ENCODE data around the gene OR56A1. TPM values are rescaled to one million over a fixed set of nuclear protein-coding genes. Genes with fewer than 3 reads are reported as not detected.
A peak's percentile ranks its signal among the peaks of the same experiment; 100 is the strongest.

Gene OR56A1
- total and polyA plus RNA-seq, 8 donors = not detected

DNA sequence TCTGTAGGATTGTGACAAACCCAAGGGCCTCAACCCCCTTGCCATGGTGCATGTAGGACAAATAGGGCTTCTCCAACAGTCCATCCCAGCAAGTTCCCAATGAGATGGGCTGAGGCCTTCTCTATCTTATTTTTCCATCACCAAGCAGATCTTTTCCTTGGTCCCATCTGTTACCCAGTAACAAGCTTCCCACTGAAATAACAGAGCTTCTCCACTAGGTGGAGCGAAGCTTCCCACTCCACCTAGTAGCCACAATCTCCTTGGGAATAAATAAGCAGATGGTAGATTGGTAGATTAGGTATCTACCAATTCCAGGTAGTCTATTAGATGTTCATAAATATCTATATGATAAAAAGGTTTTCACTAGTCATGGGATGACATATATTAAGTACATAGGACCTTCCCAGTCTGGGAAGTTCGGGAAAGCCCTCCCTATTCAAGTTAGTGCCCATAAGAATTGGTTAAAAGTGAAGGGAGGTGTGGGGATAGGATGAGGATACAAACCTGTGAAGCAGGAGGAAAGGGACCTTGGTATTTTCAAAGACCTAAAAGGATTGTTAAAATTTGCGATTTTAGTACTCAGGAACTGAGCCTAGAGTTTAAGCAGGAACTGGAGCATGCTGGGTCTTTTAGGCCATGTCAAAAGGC lies 37.8 kb downstream of the OR56A1 start:
- FAIRE-seq = no peak
- Histone ChIP-seq H3K27ac (no peak overlapping the region), H3K9me3 (no peaks in the 10 kb centered on the region), H3K27me3 (no peaks in the 10 kb centered on the region), H3K4me1 (no peaks in the 10 kb centered on the region), H3K36me3 (no peaks in the 10 kb centered on the region), H3K4me3 (no peak overlapping the region)
- TF ChIP-seq, protein P1, sequence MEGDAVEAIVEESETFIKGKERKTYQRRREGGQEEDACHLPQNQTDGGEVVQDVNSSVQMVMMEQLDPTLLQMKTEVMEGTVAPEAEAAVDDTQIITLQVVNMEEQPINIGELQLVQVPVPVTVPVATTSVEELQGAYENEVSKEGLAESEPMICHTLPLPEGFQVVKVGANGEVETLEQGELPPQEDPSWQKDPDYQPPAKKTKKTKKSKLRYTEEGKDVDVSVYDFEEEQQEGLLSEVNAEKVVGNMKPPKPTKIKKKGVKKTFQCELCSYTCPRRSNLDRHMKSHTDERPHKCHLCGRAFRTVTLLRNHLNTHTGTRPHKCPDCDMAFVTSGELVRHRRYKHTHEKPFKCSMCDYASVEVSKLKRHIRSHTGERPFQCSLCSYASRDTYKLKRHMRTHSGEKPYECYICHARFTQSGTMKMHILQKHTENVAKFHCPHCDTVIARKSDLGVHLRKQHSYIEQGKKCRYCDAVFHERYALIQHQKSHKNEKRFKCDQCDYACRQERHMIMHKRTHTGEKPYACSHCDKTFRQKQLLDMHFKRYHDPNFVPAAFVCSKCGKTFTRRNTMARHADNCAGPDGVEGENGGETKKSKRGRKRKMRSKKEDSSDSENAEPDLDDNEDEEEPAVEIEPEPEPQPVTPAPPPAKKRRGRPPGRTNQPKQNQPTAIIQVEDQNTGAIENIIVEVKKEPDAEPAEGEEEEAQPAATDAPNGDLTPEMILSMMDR (IDR thresholded peaks at IDR 0.05) = peak; percentile 32 to 54 (median 42)
- ATAC-seq = peak; percentile 40 to 69 (median 66)
- DNase-seq = no peak
- WGBS, 2 donors = 54 to 62% methylated on average over 3 of the region's 3 CpGs
- intact Hi-C loops (cut with DNase I) = loop anchor here in 1 of 3 donors (10.0 kb wide), 1 partner anchor 362 kb away; no protein-coding TSS in a partner anchor

DNA sequence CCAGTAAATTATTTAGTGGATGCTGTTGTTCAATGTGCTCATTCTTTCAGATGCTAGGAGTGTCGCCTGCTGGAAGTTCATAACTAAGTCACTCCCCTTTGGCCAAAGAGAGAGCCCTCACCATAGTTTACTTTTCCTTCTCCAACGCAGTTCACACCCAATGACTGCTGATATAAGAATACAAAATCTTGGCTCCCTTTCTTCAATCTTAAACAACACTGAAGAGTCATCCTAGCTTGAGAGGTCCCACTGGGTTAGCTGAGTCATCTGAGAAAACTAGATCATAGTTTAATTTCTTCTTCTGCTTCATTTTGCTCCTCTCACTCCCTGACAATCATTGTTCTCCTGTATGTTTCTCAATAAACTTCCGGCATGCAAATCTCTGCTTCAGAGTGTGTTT lies 38.4 kb downstream of the OR56A1 start:
- no peaks in the 10 kb centered on the region for H3K4me1 ChIP-seq
- H3K9me3 ChIP-seq = no peaks in the 10 kb centered on the region
- no peak for FAIRE-seq
- intact Hi-C loops (cut with DNase I) = loop anchor here in 1 of 3 donors (10.0 kb wide), 1 partner anchor 363 kb away; no protein-coding TSS in a partner anchor
- TF ChIP-seq, protein P1 (IDR thresholded peaks at IDR 0.05) = no peak
- H3K27me3 ChIP-seq = no peaks in the 10 kb centered on the region
- no peak overlapping the region for H3K4me3 ChIP-seq
- no peak overlapping the region for H3K27ac ChIP-seq
- no peaks in the 10 kb centered on the region for H3K36me3 ChIP-seq
- no peak for ATAC-seq
- WGBS, 2 donors = 56 to 69% methylated on average over 3 of the region's 3 CpGs
- DNase-seq = no peak

DNA sequence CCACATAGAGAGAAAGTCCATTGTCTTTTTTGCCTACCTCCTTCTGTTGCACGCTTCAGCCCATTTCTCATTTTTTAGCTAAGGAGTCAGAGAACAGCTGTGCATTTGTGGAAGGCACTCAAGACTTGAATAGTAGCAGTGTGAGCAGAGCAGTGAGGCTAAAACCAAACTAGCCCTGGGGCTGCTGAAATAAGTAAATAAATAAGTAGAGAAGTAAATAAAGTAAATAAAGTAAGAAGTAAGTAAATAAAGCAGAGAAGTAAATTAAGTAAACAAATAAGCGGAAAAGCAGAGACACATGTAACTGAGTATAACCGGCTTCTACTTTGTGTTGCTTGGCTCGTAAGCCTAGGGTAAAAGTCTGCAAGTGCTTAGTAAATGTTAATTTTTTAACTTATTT lies 41.4 kb downstream of the OR56A1 start:
- Histone ChIP-seq H3K27ac (no peak overlapping the region), H3K4me3 (no peak overlapping the region), H3K9me3 (no peaks in the 10 kb centered on the region), H3K36me3 (no peaks in the 10 kb centered on the region), H3K4me1 (no peaks in the 10 kb centered on the region), H3K27me3 (no peaks in the 10 kb centered on the region)
- TF ChIP-seq, protein P1 (IDR thresholded peaks at IDR 0.05) = no peak
- ATAC-seq (no peak), DNase-seq (no peak), FAIRE-seq (no peak)
- 55 to 56% methylated on average over 4 of the region's 4 CpGs for WGBS, 2 donors
- intact Hi-C loops (cut with DNase I) = no loop called here

DNA sequence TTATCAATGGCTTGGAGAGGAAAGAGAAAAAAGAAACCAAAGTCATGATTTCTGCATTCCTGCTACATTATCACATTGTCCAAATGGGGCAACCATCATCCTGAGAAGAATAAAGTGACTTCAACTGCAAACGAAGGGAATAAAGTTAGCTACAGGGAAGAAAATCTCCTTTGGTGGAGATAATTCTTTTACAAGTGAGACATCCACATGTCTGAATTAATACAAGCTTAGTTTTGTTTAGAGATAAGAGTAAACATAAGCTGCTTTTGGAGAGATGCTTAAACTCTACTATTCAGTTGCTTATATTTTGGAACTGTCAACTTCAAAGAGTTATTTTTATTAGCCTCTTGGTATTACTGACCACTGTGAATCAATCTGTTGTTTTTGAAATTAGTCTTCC lies 43.7 kb downstream of the OR56A1 start, which contains the start of gene OR52L1:
TSS of gene OR52L1 (minus strand) at position 101 of the 400 bp plus-strand sequence. CDS start at position 46, 55 bp downstream.
- ATAC-seq (no peak), DNase-seq (no peak), FAIRE-seq (no peak)
- intact Hi-C loops (cut with DNase I) = no loop called here
- no peaks in the 10 kb centered on the region for H3K4me1 ChIP-seq
- H3K4me3 ChIP-seq = no peak within 1 kb of the TSS
- no peaks in the 10 kb centered on the region for H3K9me3 ChIP-seq
- 27 to 28% methylated on average over 1 of the region's 1 CpG for WGBS, 2 donors
- TF ChIP-seq, protein P1 (IDR thresholded peaks at IDR 0.05) = no peak
- H3K27ac ChIP-seq = no peak within 1 kb of the TSS
- no peaks in the 10 kb centered on the region for H3K27me3 ChIP-seq
- H3K36me3 ChIP-seq = no peaks in the 10 kb centered on the region

DNA sequence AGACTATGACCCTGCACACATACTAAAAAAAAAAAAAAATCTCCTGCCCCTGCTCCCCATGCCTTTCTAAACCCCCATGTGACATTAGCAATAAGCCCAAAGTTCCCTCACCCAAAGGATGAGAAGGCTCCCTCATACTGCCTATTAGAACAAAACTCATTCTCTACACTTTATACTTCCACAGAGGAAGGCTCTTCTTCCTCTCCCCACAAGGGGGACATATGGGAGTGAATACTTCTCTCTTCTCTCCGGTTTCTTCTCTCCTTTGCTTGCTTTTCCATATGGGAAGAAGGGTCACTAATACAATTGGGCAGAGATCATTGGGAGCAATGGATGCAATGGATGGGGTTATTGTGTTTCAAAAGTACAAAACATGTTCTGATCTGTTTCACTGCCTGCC lies 47.1 kb downstream of the OR56A1 start:
- TF ChIP-seq, protein P1 (IDR thresholded peaks at IDR 0.05) = no peak
- no peaks in the 10 kb centered on the region for H3K36me3 ChIP-seq
- intact Hi-C loops (cut with DNase I) = no loop called here
- WGBS, 2 donors = 31 to 50% methylated on average over 1 of the region's 1 CpG
- ATAC-seq (no peak), DNase-seq (no peak), FAIRE-seq (no peak)
- no peaks in the 10 kb centered on the region for H3K4me1 ChIP-seq
- H3K27me3 ChIP-seq = no peaks in the 10 kb centered on the region
- no peak overlapping the region for H3K4me3 ChIP-seq
- H3K9me3 ChIP-seq = no peaks in the 10 kb centered on the region
- no peak overlapping the region for H3K27ac ChIP-seq

Measured in pancreas (tissue), 10 donors.